Endothelial cell of umbilical vein (primary cell): ENCODE results near the gene RXFP1. TPM values are rescaled to one million over a fixed set of nuclear protein-coding genes. Genes with fewer than 3 reads are reported as not detected.

ENCODE experiments used
- BruUV-seq: library from RNA; stranded (reverse); fragments of 400-500 nt; replicated peaks from 2 replicates; lab custom pipeline; 2021; lab: Mats Ljungman, UMichigan
- CTCF ChIA-PET: fragments of 300-600, 350-600 bp; sonication (Branson Sonifier 250); formaldehyde crosslinking; loops from one replicate; lab custom pipeline; 2021; ENCODE audit warnings: antibody characterized with exemption, inconsistent platforms; lab: Charles Lee
- POLR2A ChIA-PET: fragments of 300-600, 350-600 bp; sonication (Branson Sonifier 250); formaldehyde crosslinking; loops from one replicate; lab custom pipeline; 2021; ENCODE audit warnings: antibody characterized with exemption, inconsistent platforms; lab: Charles Lee
- DNase-seq: peaks from one replicate; pipeline ENCODE4 v3.0.0-alpha.2; 2011; ENCODE audit warnings: low read depth, low spot score
- FAIRE-seq: peaks from 2 replicates; lab custom pipeline; 2011; peaks lifted over from hg19 to GRCh38; lab: Jason Lieb, UNC
- H2AFZ ChIP-seq: 2 replicates; pipeline ENCODE4 v1.6.0; 2012; ENCODE audit warnings: low read depth, low read length, control low read depth, inconsistent platforms
- H3K27ac ChIP-seq: 2 replicates; pipeline ENCODE4 v1.5.1; 2011; ENCODE audit warnings: low read depth, mild to moderate bottlenecking, control low read depth, low read length, moderate library complexity; ENCODE audit not compliant: insufficient read depth
- H3K27me3 ChIP-seq, 2 experiments: 2 replicates each; pipeline versions ENCODE4 v1.6.0 to v1.6.1; 2011; ENCODE audit warnings: low read length in 2 of 2, mixed read lengths in 1 of 2; ENCODE audit not compliant: control insufficient read depth in 2 of 2, insufficient read depth in 2 of 2
- H3K36me3 ChIP-seq, 2 experiments: 2 replicates in 1 of 2; 3 replicates in 1 of 2; pipeline ENCODE4 v1.5.1; 2011; ENCODE audit warnings: low read length in 2 of 2, mild to moderate bottlenecking in 1 of 2, moderate library complexity in 1 of 2; ENCODE audit not compliant: control insufficient read depth in 2 of 2, insufficient read depth in 2 of 2; ENCODE audit errors: extremely low read depth in 1 of 2
- H3K4me1 ChIP-seq: 3 replicates; pipeline ENCODE4 v1.5.1; 2011; ENCODE audit warnings: mild to moderate bottlenecking, low read length; ENCODE audit not compliant: control insufficient read depth, insufficient read depth; ENCODE audit errors: extremely low read depth
- H3K4me2 ChIP-seq: 2 replicates; pipeline ENCODE4 v1.6.1; 2011; ENCODE audit warnings: low read length, control low read depth, mixed read lengths; ENCODE audit not compliant: insufficient read depth
- H3K4me3 ChIP-seq, 3 experiments: fragments of 200-600 bp in 1 of 3; sonication (generic), shearing (Covaris generic) in 1 of 3; replicated peaks in 1 of 3; 2 replicates each; pipeline ENCODE4 v1.5.1; 2011 to 2016; ENCODE audit warnings: control low read depth in 3 of 3, low read length in 3 of 3, mild to moderate bottlenecking in 2 of 3, inconsistent platforms in 1 of 3, low read depth in 1 of 3, moderate library complexity in 1 of 3; ENCODE audit not compliant: insufficient read depth in 1 of 3
- H3K79me2 ChIP-seq: 2 replicates; pipeline ENCODE4 v1.6.0; 2012; ENCODE audit warnings: low read length, inconsistent platforms; ENCODE audit not compliant: control insufficient read depth, insufficient read depth
- H3K9ac ChIP-seq: replicated peaks from 2 replicates; pipeline ENCODE3; 2011; ENCODE audit warnings: low read length, control low read depth; ENCODE audit not compliant: insufficient read depth; ENCODE audit errors: extremely low read depth
- H3K9me1 ChIP-seq: replicated peaks from 3 replicates; pipeline ENCODE4 v1.6.0; 2011; ENCODE audit warnings: mild to moderate bottlenecking, low read length; ENCODE audit not compliant: control insufficient read depth, insufficient read depth; ENCODE audit errors: extremely low read depth
- H3K9me3 ChIP-seq: replicated peaks from 2 replicates; pipeline ENCODE4 v1.5.1; 2012; ENCODE audit warnings: low read length, inconsistent platforms; ENCODE audit not compliant: control insufficient read depth, insufficient read depth
- H4K20me1 ChIP-seq: replicated peaks from 2 replicates; pipeline ENCODE3; 2011; ENCODE audit warnings: mild to moderate bottlenecking, low read length; ENCODE audit not compliant: control insufficient read depth, insufficient read depth; ENCODE audit errors: extremely low read depth
- EZH2 ChIP-seq: IDR thresholded peaks from 2 replicates; pipeline ENCODE4 v1.6.1; 2012; ENCODE audit warnings: borderline replicate concordance, low read depth, mild to moderate bottlenecking, moderate library complexity, low read length, inconsistent platforms; ENCODE audit not compliant: severe bottlenecking
- FOS ChIP-seq: IDR thresholded peaks from 2 replicates; pipeline ENCODE4 v1.6.1; 2011; ENCODE audit warnings: mild to moderate bottlenecking, low read length, moderate library complexity, borderline replicate concordance; ENCODE audit not compliant: insufficient read depth
- GATA2 ChIP-seq: IDR thresholded peaks from 2 replicates; pipeline ENCODE4 v1.7.0; 2011; ENCODE audit warnings: low read depth, mild to moderate bottlenecking, moderate library complexity, mixed read lengths, low read length; ENCODE audit not compliant: insufficient read length, insufficient read depth
- JUN ChIP-seq: IDR thresholded peaks from 2 replicates; pipeline ENCODE4 v1.6.1; 2011; ENCODE audit warnings: borderline replicate concordance, low read depth; ENCODE audit not compliant: insufficient read length, insufficient read depth
- MAX ChIP-seq: IDR thresholded peaks from 2 replicates; pipeline ENCODE4 v1.6.1; 2011; ENCODE audit not compliant: insufficient read depth, insufficient read length
- MYC ChIP-seq: IDR thresholded peaks from one replicate; pipeline ENCODE4 v1.6.1; 2011; ENCODE audit warnings: mild to moderate bottlenecking, low read depth, low read length
- POLR2A ChIP-seq: IDR thresholded peaks from 2 replicates; pipeline ENCODE4 v1.6.1; 2012; ENCODE audit warnings: low read depth, mild to moderate bottlenecking, control low read depth, low read length
- POLR2AphosphoS5 ChIP-seq: IDR thresholded peaks from 2 replicates; pipeline ENCODE4 v1.6.1; 2012; ENCODE audit warnings: low read depth, mild to moderate bottlenecking, control low read depth, low read length, moderate library complexity; ENCODE audit not compliant: insufficient read depth
- dilution Hi-C: fragments of 300-500 bp; cut with MboI; formaldehyde crosslinking; loops from one replicate; pipeline ENCODE4 v1.15.0; 2019; ENCODE audit warnings: low sequenced_read_pairs; ENCODE audit not compliant: extremely low pct_ligation_motif_present
- intact Hi-C: fragments of 100-400 bp; cut with micrococcal nuclease; formaldehyde crosslinking; loops from one replicate; pipeline ENCODE4 v1.10.0; 2022
- polyA plus RNA-seq, 4 experiments: library from polyadenylated mRNA; depleted of rRNA in 3 of 4; stranded (reverse) in 3 of 4; unstranded in 1 of 4; fragments of >200 nt; gene quantifications; 2 replicates each; pipeline versions ENCODE4 v1.2.1 to v1.2.3, GENCODE V29; 2011 to 2012; ENCODE audit warnings: missing spikeins in 1 of 4
- total RNA-seq: library from RNA; stranded (reverse); gene quantifications from 2 replicates; pipeline ENCODE4 v1.2.3, GENCODE V29; 2021
- TF ChIP-seq, protein P1 (sequence below), 2 donors: IDR thresholded peaks; 1 replicate in 1 of 2; 2 replicates in 1 of 2; pipeline ENCODE4 v1.5.1; 2011; ENCODE audit warnings: low read length in 2 of 2, mild to moderate bottlenecking in 2 of 2, moderate library complexity in 2 of 2, control low read depth in 1 of 2, inconsistent platforms in 1 of 2, low read depth in 1 of 2; ENCODE audit not compliant: insufficient read depth in 1 of 2; ENCODE audit errors: extremely low read depth in 1 of 2

RXFP1 gene
- total and polyA plus RNA-seq, 2 donors (not counting 3 experiments of a cell fraction or from before 2014, with no cell fraction given): not detected

- ChIA-PET CTCF (interaction anchor here (0.7 to 2.1 kb wide), 6 partner anchors 10 to 336 kb away, joined by 3 to 7 read pairs (median 4); no protein-coding TSS in a partner anchor), POLR2A (no interaction called here)
- TF ChIP-seq MAX: no peak
- no peak for TF ChIP-seq GATA2
- TF ChIP-seq POLR2AphosphoS5: no peak
- TF ChIP-seq EZH2: no peak
- TF ChIP-seq FOS: no peak
- TF ChIP-seq, protein P1, sequence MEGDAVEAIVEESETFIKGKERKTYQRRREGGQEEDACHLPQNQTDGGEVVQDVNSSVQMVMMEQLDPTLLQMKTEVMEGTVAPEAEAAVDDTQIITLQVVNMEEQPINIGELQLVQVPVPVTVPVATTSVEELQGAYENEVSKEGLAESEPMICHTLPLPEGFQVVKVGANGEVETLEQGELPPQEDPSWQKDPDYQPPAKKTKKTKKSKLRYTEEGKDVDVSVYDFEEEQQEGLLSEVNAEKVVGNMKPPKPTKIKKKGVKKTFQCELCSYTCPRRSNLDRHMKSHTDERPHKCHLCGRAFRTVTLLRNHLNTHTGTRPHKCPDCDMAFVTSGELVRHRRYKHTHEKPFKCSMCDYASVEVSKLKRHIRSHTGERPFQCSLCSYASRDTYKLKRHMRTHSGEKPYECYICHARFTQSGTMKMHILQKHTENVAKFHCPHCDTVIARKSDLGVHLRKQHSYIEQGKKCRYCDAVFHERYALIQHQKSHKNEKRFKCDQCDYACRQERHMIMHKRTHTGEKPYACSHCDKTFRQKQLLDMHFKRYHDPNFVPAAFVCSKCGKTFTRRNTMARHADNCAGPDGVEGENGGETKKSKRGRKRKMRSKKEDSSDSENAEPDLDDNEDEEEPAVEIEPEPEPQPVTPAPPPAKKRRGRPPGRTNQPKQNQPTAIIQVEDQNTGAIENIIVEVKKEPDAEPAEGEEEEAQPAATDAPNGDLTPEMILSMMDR (IDR thresholded peaks at IDR 0.05; ENCODE audit: extremely low read depth in 1 of 2, insufficient read depth in 1 of 2, low read depth in 1 of 2, low read length in 2 of 2): no peak
- TF ChIP-seq JUN: no peak
- no peak for TF ChIP-seq MYC
- TF ChIP-seq POLR2A: no peak
- Histone ChIP-seq H3K9me1 (no peaks in the 10 kb centered on the region), H3K9ac (no peak overlapping the region), H4K20me1 (no peaks in the 10 kb centered on the region), H3K4me3 (no peak overlapping the region), H3K27me3 (peaks cover 0 to 3% of the 10 kb centered on the region in 2 experiments), H3K4me1 (no peaks in the 10 kb centered on the region), H3K36me3 (no peaks in the 10 kb centered on the region), H3K79me2 (no peaks in the 10 kb centered on the region), H3K9me3 (no peaks in the 10 kb centered on the region), H3K27ac (no peak overlapping the region), H3K4me2 (no peak overlapping the region), H2AFZ (no peak overlapping the region)
- dilution Hi-C loops (no loop called here), intact Hi-C loops (no loop called here)
- no TSS peak for BruUV-seq
- DNase-seq (peak; percentile 32), FAIRE-seq (no peak)
Measured at GRCh38 chr4:158590306-158590705, 68.6 kb downstream of the RXFP1 start.
